GM21619 (cell line): ENCODE results near the gene ARHGAP44.
"Not testable (repeated sequence)": the region's sequence is repeated elsewhere in the genome, so short reads cannot be mapped to it uniquely, and the experiment has no call there.

Source experiments
- ATAC-seq: cut with Tn5 transposase; IDR thresholded peaks from one replicate; pipeline ENCODE4 v1.9.1; 2021; ENCODE audit not compliant: unreplicated experiment

Gene ARHGAP44

DNA sequence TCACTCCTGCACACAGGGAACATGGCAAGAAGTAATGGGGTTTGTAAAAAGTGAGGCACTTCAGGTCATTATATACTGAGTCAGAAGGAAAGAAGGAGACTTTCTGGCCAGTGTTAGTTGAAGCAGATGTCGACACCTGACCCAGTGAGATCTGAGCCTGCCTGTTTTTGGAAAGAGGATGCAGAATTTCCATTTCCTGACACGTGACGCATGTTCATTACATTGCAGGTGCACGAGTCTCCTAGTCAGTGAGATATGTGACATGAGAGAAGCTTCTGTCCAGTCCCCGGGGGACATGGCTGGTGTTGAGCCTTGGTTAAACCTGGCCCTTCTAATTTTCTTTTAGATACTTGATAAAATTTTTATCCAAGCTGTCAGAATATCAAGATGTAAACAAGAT, 166.2 kb downstream of the ARHGAP44 start:
- ATAC-seq = no peak

DNA sequence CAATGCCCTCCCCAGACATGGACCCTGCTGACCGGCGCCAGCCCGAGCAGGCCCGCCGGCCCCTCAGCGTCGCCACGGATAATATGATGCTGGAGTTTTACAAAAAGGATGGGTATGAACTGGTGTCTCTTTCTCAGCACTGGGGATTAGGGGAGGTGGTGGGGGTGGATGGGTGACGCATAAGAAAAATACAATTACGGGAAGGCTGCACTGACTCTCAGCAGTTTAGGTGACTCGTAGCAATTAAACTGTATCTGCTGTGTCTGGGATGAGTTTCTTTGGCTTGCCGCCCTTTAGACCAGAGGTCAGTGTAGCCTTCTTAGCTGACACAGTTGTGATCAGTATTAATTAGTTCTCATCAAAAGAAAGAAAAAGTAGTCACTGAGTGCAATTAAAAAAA, 169.5 kb downstream of the ARHGAP44 start:
- no peak for ATAC-seq

DNA sequence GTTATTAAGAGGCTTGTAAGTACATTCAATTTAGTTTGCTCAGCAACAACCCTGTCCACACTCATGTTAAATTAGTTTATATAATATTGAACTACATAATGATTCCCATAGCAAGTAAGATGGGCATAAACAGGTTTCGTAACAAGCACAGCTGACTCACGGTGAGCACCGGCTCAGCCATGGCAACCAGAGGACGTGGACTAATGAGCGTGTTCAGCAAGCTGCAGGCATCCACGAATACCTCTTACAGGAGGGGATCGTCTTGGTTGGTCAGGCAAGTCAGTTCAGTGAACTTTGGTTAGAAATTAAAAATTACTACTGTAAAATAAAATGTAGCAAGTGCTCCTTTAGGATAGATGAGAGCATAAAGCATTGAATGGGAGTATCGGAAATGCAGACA, 170.1 kb downstream of the ARHGAP44 start:
- ATAC-seq = no peak

DNA sequence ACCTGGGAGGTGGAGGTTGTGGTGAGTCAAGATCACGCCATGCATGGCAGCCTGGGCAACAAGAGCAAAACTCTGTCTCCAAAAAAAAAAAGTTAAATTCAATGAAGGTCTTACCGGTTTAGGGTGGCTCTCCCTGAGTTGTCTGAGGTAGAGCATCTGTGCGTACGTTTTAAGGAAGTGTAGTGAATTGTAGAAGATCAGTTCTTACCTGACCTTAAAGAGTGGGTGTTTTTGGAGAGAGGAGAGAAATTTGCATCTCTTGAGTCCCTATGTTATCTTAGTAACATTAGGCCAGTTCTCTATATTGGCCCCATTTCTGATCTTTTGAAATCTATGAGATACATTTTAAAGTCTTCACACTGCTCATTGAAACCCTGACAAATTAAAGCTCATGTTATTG, 172.4 kb downstream of the ARHGAP44 start:
- ATAC-seq = no peak

DNA sequence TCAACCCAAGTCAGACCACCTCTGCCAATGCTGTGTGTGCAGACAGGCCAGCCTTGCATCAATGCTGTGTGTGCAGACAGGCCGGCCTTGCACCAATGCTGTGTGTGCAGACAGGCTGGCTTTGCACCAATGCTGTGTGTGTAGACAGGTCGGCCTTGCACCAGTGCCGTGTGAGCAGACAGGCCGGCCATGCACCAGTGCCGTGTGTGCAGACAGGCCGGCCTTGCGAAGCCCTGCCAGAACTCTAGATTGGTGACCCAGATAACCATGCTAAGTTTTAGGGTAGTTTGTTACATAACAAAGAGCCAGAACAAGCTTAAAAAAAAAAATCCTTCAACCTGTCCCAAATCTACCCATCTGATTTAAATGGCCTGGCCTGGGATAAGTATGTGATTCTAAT, 174.2 kb downstream of the ARHGAP44 start:
- no peak for ATAC-seq

DNA sequence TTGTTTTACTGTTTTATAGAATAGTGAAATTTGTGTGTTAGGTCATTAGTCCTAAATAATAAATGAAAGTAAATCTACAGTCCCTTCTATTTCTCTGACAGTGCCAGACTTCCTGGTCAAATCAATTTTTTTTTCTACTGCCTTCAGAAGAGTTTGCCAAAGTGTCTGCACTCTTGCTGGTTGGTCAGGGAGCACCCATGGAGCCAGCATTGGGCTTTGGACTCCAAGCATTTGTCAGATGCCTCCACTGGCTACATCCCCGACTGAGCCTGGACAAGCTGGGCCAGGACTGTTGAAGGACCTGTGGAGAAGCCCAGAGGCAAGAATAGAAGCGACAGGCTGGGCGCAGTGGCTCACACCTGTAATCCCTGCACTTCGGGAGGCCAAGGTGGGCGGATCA, 174.9 kb downstream of the ARHGAP44 start:
- no peak for ATAC-seq

DNA sequence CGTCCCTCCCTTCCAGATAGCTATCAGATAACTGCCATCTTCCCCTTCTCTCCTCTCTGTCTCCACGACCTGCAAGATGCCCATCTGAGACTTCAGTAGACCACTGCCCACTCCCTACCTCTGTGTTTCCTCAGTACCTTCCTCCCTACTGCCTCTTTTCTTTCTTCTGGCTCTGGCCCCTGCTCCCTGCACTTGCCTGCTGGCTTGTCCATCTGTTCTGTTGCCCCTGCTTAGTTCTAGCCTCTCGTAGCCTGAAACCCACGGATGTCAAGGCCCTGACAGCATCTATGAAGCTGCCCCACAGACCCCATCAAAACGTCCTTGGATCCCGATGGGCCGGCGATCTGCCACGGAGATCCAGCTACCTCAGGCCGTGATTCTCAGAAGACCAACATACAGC, 175.5 kb downstream of the ARHGAP44 start:
- no peak for ATAC-seq

DNA sequence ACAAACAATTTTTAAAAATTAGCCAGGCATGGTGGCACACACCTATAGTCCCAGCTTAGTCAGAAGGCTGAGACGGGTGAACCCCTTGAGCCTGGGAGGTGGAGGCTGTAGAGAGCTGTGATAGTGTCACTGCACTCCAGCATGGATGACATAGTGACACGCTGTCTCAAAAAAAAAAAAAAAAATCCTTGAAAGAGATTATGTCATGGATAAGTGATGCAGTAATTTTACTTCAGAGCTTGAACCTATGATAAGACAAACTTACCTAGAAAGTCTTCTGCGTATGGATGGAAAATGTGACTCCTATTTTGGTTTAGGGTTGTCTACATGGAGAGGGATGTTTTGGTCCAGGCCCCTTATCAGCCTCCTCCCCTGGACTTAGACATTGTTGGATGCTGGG, 176.7 kb downstream of the ARHGAP44 start:
- ATAC-seq = no peak

DNA sequence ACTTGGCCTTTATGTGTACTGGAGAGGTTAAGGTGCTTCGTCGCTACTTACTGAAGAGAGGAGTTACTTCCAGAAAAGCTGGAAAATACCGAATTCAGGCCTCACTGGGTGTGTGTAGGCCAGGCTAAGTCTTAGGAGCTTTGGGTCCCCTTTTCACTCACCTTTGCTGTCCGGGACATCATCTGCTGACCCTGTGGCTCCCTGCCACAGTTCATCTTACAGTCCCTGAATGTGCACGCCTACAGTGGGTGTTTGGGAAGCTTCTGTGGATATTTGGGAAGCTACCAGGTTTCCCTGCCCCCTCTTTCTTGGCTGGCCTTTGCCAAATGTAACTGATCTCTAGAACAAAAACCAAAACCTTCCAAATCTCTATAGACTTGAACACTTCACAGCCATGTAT, 177.1 kb downstream of the ARHGAP44 start:
- no peak for ATAC-seq

DNA sequence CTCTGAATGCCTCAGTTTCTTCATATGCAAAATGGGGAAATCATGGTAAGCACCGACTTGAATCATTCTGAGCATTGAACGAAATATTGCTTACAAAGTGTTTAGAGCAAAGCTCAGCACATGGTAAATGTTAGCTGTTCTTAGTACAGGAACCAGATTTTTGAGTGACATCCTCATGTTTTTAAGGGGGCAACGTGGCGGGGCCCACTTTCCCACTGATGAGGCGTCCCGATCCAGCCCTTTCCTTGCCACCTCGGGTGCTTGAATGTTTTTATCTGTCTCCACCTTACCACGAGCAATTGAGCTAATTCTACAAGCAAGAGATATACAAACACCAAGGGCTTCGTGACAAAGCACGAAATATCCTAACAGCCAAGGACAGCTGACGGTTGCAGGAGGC, 178.7 kb downstream of the ARHGAP44 start:
- no peak for ATAC-seq

DNA sequence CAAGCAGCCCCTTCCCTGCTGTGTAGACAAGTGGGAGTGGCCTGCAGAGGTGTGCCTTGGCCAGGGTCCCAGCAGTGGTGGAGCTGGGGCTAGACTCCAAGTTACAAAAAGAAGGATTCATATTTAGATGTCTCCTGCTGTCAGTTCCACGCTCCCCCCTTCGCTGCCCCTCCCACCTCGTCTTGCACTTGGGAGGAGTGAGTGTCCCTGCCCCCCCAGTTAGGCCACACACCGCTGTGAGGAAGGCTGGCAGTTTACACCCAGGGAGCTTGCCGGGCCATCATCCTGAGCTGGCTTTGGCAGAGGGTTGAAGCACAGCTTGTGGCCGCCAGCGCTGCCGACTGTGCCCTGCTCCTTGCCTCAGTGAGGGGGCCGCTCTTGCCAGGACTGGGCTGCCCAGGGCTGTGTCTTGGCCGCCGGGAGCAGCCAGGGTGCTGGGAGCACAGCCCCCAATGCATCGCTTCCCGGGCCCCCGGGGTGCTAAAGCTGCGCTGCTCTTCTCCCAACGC, 184.3 kb downstream of the ARHGAP44 start:
- no peak for ATAC-seq

DNA sequence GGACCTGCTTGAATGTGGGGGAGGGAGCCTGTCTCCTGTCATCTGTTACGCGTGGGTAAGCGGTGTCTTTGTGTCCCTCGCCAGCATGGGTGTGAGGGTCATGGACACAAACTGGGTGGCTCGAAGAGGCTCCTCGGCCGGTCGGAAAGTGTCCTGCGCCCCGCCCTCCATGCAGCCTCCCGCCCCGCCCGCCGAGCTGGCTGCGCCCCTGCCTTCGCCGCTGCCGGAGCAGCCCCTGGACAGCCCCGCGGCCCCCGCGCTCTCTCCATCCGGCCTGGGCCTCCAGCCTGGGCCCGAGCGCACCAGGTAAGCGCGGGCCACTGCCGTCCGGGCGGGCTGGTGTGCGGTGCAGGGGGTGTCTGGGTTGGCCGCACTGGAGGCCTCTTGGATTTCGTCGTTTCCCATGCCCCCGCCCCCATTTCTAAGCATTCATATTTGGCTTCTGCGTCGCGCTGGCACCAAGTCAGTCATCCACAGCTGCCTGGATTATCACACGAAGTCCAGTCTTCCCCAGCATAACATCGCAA, 184.8 kb downstream of the ARHGAP44 start:
- ATAC-seq = no peak

DNA sequence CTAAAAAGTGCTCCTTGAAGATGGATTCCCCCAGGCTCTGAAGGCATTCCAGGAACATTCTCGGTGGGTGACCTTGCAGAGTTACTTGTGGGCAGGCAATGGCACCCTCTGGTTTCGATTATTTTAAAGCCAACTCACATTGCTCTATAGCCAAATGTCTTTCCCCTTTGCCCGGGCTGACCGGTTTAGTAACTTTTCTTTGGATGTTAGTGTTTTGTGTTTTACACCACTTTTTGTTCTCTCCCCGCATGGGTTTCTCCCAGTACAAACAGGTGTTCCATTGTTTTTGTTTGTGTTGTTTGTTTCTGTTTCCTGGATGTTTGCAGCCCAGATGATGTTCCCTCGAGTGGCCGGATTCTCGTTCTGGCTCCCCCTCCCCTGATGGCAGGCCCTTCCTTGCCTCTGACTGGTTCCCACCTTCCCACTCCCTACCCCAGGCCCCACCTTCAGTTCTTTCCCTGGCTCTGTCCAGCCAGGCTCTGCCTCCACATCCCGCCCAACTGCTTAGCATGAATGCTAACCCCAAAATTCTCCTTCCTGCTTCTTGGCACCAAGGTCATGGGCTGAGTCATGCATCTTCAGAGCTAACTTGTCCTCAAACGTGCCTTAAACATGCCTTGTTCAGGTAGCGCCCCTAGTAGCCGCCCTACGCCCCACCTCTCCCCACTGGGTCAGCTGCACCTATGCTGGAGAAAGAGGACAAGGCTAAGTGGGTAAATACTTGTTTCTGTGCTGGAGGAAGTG, 187.9 kb downstream of the ARHGAP44 start:
- ATAC-seq = no peak

DNA sequence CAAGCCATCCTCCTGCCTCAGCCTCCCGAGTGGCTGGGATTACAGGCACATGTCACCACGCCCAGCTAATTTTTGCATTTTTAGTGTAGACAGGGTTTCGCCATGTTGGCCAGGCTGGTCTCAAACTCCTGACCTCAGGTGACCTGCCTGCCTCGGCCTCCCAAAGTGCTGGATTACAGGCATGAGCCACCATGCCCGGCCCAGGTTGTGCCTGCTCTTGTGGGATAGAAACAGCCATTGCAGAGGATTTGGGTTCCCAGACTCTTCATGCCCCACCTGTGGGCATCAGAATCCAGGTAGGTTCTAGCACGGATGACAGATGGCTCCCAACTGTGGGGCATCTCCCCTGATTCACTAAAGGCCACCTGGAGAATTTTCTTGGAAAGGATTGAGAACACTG, 189.5 kb downstream of the ARHGAP44 start:
- ATAC-seq = not testable (repeated sequence)

DNA sequence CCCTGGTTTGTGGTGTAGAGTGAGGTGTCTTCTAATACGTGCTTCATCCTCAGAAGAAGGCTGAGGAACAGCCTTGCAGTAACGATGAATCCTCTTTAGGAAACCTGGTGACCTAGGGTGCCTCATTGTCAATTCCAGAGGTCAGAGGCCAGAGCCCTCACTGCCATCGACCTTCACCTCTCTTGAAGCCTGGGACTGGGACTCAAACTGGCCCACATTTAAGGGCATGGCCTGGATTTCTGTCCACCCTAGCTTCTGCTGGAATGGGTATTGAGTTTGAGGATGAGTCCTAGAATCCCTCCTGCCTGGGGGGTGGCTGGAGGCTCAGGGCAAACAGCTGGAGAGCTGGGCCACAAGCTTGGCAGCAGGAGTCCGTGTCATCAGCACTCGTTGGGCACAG, 189.9 kb downstream of the ARHGAP44 start:
- no peak for ATAC-seq

DNA sequence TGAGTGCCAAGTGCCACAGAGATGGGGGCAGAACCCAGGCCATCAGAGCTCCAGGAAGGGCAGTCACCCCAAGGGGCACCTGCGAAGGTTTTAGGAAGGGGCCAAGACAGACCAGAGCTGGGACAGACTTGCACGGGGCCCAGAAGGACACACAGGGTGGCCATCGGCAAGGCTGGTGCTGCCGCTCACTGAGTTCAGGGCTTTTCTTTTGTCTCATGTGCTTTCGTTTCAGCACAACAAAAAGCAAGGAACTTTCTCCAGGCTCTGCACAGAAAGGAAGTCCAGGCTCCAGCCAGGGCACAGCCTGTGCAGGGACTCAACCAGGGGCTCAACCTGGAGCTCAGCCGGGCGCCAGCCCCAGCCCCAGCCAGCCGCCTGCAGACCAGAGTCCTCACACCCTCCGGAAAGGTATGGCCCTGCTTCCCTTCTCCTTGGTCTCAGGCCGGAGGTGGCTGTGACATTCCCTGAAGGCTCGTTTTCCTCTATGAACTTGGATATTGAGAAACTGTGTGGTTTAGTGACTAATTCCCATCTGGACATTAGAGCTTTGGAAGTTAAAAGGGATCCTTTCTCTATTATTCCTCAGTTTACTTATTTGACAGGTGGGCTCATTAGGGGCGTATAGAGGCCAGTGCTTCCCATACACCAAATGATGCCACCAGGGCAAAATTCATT, 190.7 kb downstream of the ARHGAP44 start:
- no peak for ATAC-seq

DNA sequence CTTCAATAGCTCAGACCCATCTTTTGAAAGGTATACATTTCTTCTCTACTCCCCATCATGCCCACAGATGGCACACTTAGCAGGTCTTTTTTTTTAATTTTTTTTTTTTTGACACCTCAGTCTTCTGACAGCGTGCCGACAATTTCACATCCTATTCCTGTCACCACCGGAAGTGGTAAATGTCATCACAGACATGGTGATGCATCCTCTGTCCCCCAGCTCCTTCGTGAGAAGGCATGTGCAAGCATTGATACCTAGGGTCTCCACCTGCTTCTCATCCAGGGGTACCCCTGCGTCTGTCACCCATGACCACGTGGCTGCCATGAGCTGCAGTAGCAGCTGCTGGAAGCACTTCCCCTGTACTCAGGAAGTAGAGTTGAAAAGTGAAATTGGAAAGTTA, 192.9 kb downstream of the ARHGAP44 start:
- ATAC-seq = no peak

DNA sequence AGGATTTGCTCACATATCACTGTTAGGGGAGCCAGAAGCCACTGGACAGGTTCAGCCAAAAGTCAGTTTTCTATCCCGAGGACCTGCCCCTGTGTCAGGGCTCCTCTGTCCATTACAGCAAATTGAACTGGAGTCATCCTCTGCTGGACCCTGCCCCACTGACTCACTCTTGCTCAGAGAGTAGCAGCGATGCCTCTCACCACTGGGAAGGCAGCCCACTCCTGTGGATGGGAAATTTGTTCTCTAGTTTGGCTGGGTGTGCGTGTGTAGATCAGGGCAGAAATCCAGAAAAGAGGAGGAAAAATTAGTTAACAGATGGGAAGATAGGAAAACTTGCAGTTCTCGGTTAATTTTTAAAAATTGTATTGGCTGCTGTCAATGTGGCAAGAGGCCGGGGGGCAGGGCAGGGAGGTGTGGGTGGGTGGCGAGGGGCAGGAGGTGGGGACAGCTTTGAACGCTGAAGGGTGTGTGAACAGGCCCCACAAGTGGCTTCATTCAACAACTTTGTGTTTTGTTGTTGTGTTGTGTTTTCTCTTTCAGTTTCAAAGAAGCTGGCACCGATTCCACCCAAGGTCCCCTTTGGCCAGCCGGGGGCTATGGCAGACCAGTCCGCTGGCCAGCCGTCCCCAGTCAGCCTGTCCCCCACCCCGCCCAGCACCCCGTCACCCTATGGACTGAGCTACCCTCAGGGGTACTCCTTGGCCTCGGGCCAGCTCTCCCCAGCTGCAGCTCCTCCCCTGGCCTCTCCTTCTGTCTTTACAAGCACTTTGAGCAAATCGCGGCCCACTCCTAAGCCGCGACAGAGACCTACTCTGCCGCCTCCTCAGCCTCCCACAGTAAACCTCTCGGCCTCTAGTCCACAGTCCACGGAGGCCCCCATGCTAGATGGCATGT, 194.9 kb downstream of the ARHGAP44 start:
- ATAC-seq = no peak

DNA sequence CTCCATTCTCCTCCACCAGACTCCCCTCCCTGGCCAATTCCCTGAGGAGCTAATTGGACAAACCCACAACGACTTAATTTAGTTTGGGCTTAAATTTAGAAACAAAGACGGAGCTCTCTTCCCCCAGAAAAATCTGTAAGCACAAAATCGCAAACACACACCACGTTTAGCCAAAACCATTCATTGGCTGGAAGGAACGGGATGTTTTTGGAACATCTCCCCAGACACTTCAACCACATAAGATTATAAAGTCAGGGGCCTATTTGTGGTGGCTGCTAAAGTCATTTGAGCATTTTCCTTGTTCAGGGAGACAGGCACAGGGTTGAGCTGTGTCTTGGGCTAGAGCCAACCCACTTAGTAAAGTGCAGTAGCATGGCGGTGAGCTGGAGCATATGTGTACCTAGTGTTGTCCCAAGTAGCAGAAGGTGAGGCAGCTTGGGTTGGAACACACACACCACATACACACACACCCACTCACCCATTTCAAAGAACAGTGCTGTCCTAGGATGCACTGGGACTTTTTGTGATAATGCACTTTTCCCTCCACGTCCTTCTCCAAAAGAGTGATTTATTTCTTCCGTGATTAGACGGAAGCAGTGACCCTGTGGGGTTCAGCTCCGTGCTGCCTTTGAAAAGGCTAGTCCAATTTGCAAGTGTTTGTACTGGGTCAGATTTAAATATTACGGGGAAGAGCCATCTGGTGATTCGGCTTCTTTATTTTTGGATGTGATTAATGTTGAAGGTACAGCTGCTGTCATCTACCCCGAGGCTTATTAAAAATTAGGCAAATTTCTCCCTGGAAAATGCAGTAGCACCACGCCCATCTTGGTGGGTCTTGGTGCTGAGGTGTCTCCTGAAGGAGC, 196.4 kb downstream of the ARHGAP44 start:
- ATAC-seq = no peak

DNA sequence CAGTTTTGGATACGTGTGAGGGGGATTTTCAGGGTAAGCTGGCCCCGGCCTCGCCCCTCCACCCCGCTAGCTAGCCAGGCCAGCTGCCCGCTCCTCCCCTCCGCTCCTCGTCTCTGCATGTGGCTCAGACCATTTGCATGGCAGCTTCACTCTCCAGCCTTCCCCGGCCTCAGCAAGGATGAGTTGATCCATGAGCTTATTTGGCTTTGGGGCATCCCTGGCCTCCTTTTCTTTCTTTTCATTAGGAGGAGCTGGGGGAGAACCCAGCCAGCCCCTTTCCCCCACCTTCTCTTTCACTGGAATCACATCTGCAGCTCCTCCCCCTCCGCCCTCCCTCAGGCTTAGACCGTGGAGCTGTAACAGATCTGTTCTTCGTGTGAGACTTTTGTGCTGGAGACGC, 197.8 kb downstream of the ARHGAP44 start:
- ATAC-seq = no peak
